Stimulated activated CD4-positive, alpha-beta T cell treated with anti-CD3 and anti-CD28 coated beads, Interleukin-1b, Interleukin-23, amount 100 ng/mL, for 48 hours (primary cell): Measurements from ENCODE around the gene TMEM145.
"Not testable (repeated sequence)": the region's sequence is repeated elsewhere in the genome, so short reads cannot be mapped to it uniquely, and the experiment has no call there.

Experiments used
- DNase-seq: peaks from one replicate; pipeline ENCODE4 v3.0.0-alpha.2; 2020

Gene TMEM145

DNA sequence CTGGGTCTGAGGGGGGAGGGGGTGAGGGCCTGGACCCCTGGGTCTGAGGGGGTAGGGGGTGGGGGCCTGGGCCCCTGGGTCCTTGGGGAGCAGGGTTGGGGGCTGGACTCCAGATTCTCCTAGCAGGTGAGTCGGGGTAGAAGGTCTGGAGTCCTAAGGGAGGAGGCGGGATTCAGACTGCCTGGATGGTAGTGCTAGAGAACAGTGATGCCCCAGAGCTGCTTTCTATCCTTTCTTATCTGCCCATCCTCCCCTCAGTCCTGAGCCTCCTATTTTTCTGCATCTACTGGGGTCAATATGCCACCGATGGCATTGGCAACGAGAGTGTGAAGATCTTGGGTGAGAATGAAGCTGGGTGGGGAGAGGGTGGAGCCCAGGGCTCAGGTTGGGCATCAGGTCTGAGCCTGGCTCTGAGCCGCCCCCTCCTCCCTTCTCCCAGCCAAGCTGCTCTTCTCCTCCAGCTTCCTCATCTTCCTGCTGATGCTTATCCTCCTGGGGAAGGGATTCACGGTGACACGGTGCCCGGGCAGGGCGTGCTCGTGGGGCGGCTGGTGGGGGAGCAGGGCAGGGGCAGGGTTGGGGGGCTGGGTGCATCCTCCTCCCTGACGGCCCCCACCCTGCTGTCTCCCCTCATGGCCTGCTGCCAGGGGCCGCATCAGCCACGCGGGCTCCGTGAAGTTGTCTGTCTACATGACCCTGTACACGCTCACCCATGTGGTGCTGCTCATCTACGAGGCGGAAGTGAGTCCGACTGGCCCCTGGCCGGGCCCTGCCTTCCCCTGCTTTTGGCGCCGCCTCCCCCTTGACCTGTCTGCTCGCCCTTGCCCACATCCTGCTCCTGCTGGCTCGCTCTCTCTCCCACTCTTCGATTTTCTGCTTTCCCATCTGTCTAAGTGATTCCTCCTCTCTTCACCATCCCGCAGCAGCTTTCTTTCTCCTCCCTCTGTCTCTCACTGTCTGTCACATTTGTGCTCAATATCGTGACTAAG, 3.4 kb downstream of the TMEM145 start:
- DNase-seq, result no peak

GRCh38 chr19:42317535-42317934, 4.4 kb downstream of the TMEM145 start:
- no peak for DNase-seq

GRCh38 chr19:42322305-42322704, 9.2 kb downstream of the TMEM145 start:
- no peak for DNase-seq

GRCh38 chr19:42323473-42323851, 10.4 kb downstream of the TMEM145 start:
- no peak for DNase-seq

- no peak for DNase-seq
Measured at GRCh38 chr19:42323852-42324654, 10.9 kb downstream of the TMEM145 start.

GRCh38 chr19:42324655-42325307, 11.7 kb downstream of the TMEM145 start:
- DNase-seq, result no peak

GRCh38 chr19:42325308-42325895, 12.3 kb downstream of the TMEM145 start, which contains the start of gene MEGF8:
MEGF8 (plus strand) TSS chr19:42325635; CDS start chr19:42326244, 609 bp downstream.
- DNase-seq, result peak; percentile 99

GRCh38 chr19:42325896-42326771, 13.0 kb downstream of the TMEM145 start:
- no peak for DNase-seq

- no peak for DNase-seq
Measured at GRCh38 chr19:42326969-42327368, 13.9 kb downstream of the TMEM145 start.

DNA sequence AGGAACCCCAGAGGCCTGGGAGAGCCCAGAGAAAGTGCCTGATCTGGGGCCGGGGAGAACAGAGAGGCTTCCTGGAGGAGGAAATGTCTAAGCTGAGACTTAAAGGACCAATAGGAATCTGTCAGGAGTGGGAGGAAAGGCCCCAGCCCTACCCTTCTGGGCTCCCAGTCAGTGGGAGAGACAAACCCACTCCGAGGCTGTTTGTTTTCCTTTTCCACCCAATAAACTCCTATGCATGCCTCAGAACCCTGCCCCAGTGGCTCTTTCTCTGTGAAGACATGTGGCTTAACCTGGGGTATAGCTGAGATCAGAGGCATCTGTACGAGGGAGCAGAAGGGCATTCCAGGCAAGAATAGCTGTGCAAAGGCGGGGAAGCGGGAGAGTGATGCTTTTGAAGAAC, 14.3 kb downstream of the TMEM145 start:
- DNase-seq, result no peak

GRCh38 chr19:42328106-42328505, 15.0 kb downstream of the TMEM145 start:
- no peak for DNase-seq

GRCh38 chr19:42328854-42329253, 15.7 kb downstream of the TMEM145 start:
- no peak for DNase-seq

GRCh38 chr19:42330241-42330711, 17.2 kb downstream of the TMEM145 start:
- DNase-seq, result no peak

- DNase-seq, result not testable (repeated sequence)
Measured at GRCh38 chr19:42331333-42331732, 18.2 kb downstream of the TMEM145 start.

- DNase-seq, result no peak
Measured at GRCh38 chr19:42332059-42332458, 18.9 kb downstream of the TMEM145 start.

- no peak for DNase-seq
Measured at GRCh38 chr19:42333018-42333417, 19.9 kb downstream of the TMEM145 start.

DNA sequence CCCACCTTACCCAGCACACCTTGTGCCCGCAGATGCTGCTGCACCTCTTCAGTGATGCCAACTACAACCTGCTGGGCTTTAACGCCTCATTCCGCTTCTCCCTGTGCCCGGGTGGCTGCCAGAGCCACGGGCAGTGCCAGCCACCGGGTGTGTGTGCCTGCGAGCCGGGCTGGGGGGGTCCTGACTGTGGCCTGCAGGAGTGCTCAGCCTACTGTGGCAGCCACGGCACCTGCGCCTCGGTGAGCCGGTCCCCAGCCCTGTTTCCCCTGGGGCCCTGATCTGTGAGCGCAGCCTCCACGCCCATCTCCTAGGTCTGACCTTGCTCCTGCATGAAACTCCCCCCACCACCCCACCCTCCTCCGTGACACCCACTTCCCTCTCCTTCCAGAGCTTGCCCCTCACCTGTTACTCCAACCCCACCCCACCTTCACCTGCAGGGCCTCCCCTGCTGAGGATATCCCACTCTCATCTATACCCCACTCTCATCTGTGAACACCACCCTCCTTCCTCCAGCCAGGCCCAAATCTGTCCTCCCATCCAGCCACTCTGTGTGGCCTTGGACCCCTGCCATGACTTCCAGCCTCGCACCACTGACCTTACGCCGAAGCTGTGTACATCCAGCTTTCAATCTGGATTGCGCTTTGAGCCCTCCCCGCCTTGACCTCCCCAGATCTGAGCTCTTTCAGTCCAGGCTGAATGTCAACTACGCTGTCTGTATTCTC, 21.0 kb downstream of the TMEM145 start:
- DNase-seq, result no peak

DNA sequence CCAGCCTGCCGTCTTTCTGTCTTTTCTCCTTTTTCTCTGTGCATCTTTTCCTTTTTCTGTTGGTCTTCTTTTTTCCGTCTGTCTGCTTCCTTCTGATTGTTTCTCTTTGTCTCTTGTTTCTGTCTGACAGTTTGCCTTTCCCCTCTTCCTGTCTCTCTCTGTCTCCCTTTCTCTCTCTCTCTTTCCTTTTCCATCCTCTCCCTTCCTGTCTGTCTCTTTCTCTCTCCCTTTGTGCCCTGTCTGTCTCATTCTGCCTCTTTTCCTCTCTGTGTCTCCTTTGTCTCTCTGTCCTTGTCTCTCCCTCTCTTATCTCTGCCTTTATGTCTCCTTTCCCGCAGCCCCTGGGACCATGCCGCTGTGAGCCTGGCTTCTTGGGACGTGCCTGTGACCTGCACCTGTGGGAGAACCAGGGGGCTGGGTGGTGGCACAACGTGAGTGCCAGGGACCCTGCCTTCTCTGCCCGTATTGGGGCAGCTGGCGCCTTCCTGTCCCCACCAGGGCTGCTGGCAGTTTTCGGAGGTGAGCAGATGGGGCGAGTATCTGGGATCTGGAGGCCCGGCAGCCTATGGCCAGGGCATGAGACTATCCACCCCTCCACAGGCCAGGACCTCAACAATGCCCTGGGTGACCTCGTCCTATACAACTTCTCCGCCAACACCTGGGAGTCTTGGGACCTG, 21.7 kb downstream of the TMEM145 start:
- no peak for DNase-seq

DNA sequence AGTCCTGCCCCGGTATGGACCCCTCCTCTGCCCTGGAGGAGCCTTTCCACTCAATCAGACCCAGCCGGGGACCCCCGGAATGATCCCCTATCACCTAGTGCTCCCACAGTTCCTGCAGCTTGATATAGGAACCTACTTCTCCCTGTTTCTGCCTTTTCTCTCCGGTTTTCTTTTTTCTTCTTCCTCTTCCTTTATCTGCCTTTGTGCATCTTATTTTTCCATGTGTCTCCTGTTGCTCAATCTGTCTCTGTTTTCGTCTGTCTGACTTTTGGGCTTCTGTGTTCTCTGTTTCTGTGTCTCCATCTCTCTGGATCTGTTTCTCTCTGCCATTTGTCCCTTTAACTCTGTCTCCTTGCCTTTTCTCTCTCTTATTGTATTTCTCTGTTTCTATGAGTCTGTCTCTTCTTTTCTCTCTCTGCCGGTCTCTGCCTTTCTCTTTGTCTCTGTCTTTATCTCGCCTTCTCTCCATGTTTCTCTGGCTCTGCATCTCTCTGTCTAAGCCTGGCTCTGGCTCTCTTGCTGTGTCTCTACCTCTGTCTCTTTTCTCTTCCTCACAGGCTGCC, 22.3 kb downstream of the TMEM145 start:
- DNase-seq, result no peak

- no peak for DNase-seq
Measured at GRCh38 chr19:42335971-42336370, 22.9 kb downstream of the TMEM145 start.
